Endothelial cell (in vitro differentiated cells): Measurements from ENCODE around the gene CHST4. TPM values are rescaled to one million over a fixed set of nuclear protein-coding genes. Genes with fewer than 3 reads are reported as not detected.

Source experiments
- DNase-seq: peaks from one replicate; pipeline ENCODE4 v3.0.0; 2021; ENCODE audit warnings: low spot score
- H3K27ac Mint-ChIP-seq: one replicate; pipeline ENCODE4 v1.8.0; 2021; ENCODE audit warnings: mixed read lengths, inconsistent platforms; ENCODE audit not compliant: unreplicated experiment
- H3K27me3 Mint-ChIP-seq: one replicate; pipeline ENCODE4 v1.8.0; 2021; ENCODE audit warnings: mild to moderate bottlenecking, moderate library complexity, mixed read lengths, inconsistent platforms; ENCODE audit not compliant: unreplicated experiment
- H3K36me3 Mint-ChIP-seq: one replicate; pipeline ENCODE4 v1.8.0; 2021; ENCODE audit warnings: mild to moderate bottlenecking, low read depth, mixed read lengths, inconsistent platforms; ENCODE audit not compliant: unreplicated experiment
- H3K4me1 Mint-ChIP-seq: one replicate; pipeline ENCODE4 v1.8.0; 2021; ENCODE audit warnings: mild to moderate bottlenecking, mixed read lengths, inconsistent platforms; ENCODE audit not compliant: unreplicated experiment
- H3K4me3 Mint-ChIP-seq: one replicate; pipeline ENCODE4 v1.8.0; 2021; ENCODE audit warnings: mild to moderate bottlenecking, mixed read lengths, inconsistent platforms; ENCODE audit not compliant: unreplicated experiment
- H3K9me3 Mint-ChIP-seq: one replicate; pipeline ENCODE4 v1.8.0; 2021; ENCODE audit warnings: mixed read lengths, inconsistent platforms; ENCODE audit not compliant: unreplicated experiment
- CTCF ChIP-seq: fragments of 200-600 bp; sonication (generic); IDR thresholded peaks from one replicate; pipeline ENCODE4 v1.5.0; 2021; ENCODE audit warnings: antibody characterized with exemption; ENCODE audit not compliant: unreplicated experiment
- total RNA-seq: library from RNA; stranded (reverse); fragmentation: NEBNext Ultra II Directional; extraction: Animal tissue kit (Norgen Biotek cat#: 25700); gene quantifications from one replicate; pipeline ENCODE4 v1.2.1, GENCODE V29; 2021; ENCODE audit not compliant: unreplicated experiment

Gene CHST4
- total RNA-seq, 1 donor from 2014 or later = 0.13 TPM

- DNase-seq = no peak
- H3K9me3 Mint-ChIP-seq = peaks cover 13% of the 10 kb centered on the region
- no peak overlapping the region for H3K4me3 Mint-ChIP-seq
- H3K36me3 Mint-ChIP-seq = peaks cover 5% of the 10 kb centered on the region
- H3K4me1 Mint-ChIP-seq = peaks cover 14% of the 10 kb centered on the region
- TF ChIP-seq CTCF = no peak
- H3K27ac Mint-ChIP-seq = no peak overlapping the region
- H3K27me3 Mint-ChIP-seq = peaks cover 8% of the 10 kb centered on the region
These were observed 36.3 kb downstream of the CHST4 start for GRCh38 chr16:71562552-71562951.

- Mint-ChIP-seq H3K27me3 (peaks cover 8% of the 10 kb centered on the region), H3K27ac (peak overlapping the region; percentile 98), H3K4me3 (peak overlapping the region; percentile 96), H3K36me3 (peaks cover 5% of the 10 kb centered on the region), H3K9me3 (peaks cover 13% of the 10 kb centered on the region), H3K4me1 (peaks cover 14% of the 10 kb centered on the region)
- no peak for DNase-seq
- TF ChIP-seq CTCF = no peak
These were observed 38.2 kb downstream of the CHST4 start for GRCh38 chr16:71564335-71564967.

- peaks cover 5% of the 10 kb centered on the region for H3K36me3 Mint-ChIP-seq
- TF ChIP-seq CTCF = no peak
- DNase-seq = no peak
- peak overlapping the region; percentile 86 for H3K27ac Mint-ChIP-seq
- H3K4me1 Mint-ChIP-seq = peaks cover 14% of the 10 kb centered on the region
- H3K9me3 Mint-ChIP-seq = peaks cover 13% of the 10 kb centered on the region
- peaks cover 8% of the 10 kb centered on the region for H3K27me3 Mint-ChIP-seq
- H3K4me3 Mint-ChIP-seq = peak overlapping the region; percentile 96
These were observed 39.8 kb downstream of the CHST4 start for GRCh38 chr16:71565812-71566700.

- H3K4me1 Mint-ChIP-seq = peaks cover 14% of the 10 kb centered on the region
- TF ChIP-seq CTCF = no peak
- no peak overlapping the region for H3K4me3 Mint-ChIP-seq
- DNase-seq = no peak
- H3K36me3 Mint-ChIP-seq = no peaks in the 10 kb centered on the region
- no peak overlapping the region for H3K27ac Mint-ChIP-seq
- H3K27me3 Mint-ChIP-seq = peaks cover 8% of the 10 kb centered on the region
- H3K9me3 Mint-ChIP-seq = no peaks in the 10 kb centered on the region
These were observed 41.7 kb downstream of the CHST4 start for GRCh38 chr16:71567931-71568330.

- no peak overlapping the region for H3K27ac Mint-ChIP-seq
- peaks cover 8% of the 10 kb centered on the region for H3K27me3 Mint-ChIP-seq
- DNase-seq = no peak
- H3K9me3 Mint-ChIP-seq = no peaks in the 10 kb centered on the region
- TF ChIP-seq CTCF = no peak
- H3K36me3 Mint-ChIP-seq = no peaks in the 10 kb centered on the region
- no peak overlapping the region for H3K4me3 Mint-ChIP-seq
- H3K4me1 Mint-ChIP-seq = peaks cover 14% of the 10 kb centered on the region
These were observed 42.3 kb downstream of the CHST4 start for GRCh38 chr16:71568551-71568950.
